Liver (tissue), 9 donors: Measurements from ENCODE around the gene SSR3. TPM values are rescaled to one million over a fixed set of nuclear protein-coding genes. Genes with fewer than 3 reads are reported as not detected.

Experiments
- DNase-seq: peaks from one replicate; pipeline ENCODE4 v3.0.0-alpha.2; 2017; ENCODE audit warnings: low spot score
- H3K27ac ChIP-seq, 2 donors: one replicate each; pipeline ENCODE4 v1.7.0; 2013; ENCODE audit warnings: inconsistent platforms in 2 of 2, low read length in 2 of 2, control low read depth in 1 of 2, low read depth in 1 of 2, mild to moderate bottlenecking in 1 of 2
- H3K27me3 ChIP-seq, 4 donors: one replicate each; pipeline versions ENCODE4 v1.6.1 to v1.7.0; 2013; ENCODE audit warnings: low read length in 3 of 4, inconsistent platforms in 1 of 4, mild to moderate bottlenecking in 1 of 4, moderate library complexity in 1 of 4; ENCODE audit not compliant: control insufficient read depth in 4 of 4, insufficient read depth in 4 of 4
- H3K36me3 ChIP-seq, 4 donors: one replicate each; pipeline versions ENCODE4 v1.6.1 to v1.7.0; 2013; ENCODE audit warnings: low read length in 3 of 4, mild to moderate bottlenecking in 3 of 4, low read depth in 1 of 4, moderate library complexity in 1 of 4; ENCODE audit not compliant: control insufficient read depth in 4 of 4, insufficient read depth in 3 of 4
- H3K4me1 ChIP-seq, 4 donors: one replicate each; pipeline versions ENCODE4 v1.6.1 to v1.7.0; 2013; ENCODE audit warnings: low read length in 3 of 4, mild to moderate bottlenecking in 3 of 4, moderate library complexity in 1 of 4; ENCODE audit not compliant: control insufficient read depth in 4 of 4, insufficient read depth in 4 of 4
- H3K4me3 ChIP-seq, 3 donors: one replicate each; pipeline versions ENCODE4 v1.6.1 to v1.7.0; 2013; ENCODE audit warnings: low read length in 3 of 3, control low read depth in 1 of 3, low read depth in 1 of 3, mild to moderate bottlenecking in 1 of 3
- H3K9ac ChIP-seq, 2 donors: one replicate each; pipeline ENCODE4 v1.7.0; 2013; ENCODE audit warnings: low read length in 2 of 2, mild to moderate bottlenecking in 2 of 2, moderate library complexity in 2 of 2, control low read depth in 1 of 2, low read depth in 1 of 2
- H3K9me3 ChIP-seq, 4 donors: one replicate each; pipeline versions ENCODE4 v1.6.1 to v1.7.0; 2013; ENCODE audit warnings: low read length in 3 of 4; ENCODE audit not compliant: control insufficient read depth in 4 of 4
- CTCF ChIP-seq: fragments of 150-350 bp; IDR thresholded peaks from 2 replicates; pipeline ENCODE4 v1.5.1; 2017; ENCODE audit warnings: improper control_type of control experiment, low read depth, low read length; ENCODE audit not compliant: missing input control
- FOXA2 ChIP-seq: IDR thresholded peaks from 2 replicates; pipeline ENCODE4 v1.6.1; 2016; ENCODE audit warnings: antibody characterized with exemption
- HNF4G ChIP-seq: IDR thresholded peaks from 2 replicates; pipeline ENCODE4 v1.6.1; 2016; ENCODE audit warnings: antibody characterized with exemption
- JUND ChIP-seq, 2 donors: IDR thresholded peaks; 2 replicates each; pipeline ENCODE4 v1.6.1; 2016; ENCODE audit warnings: antibody characterized with exemption in 2 of 2
- MAX ChIP-seq: IDR thresholded peaks from 2 replicates; pipeline ENCODE4 v1.6.1; 2016; ENCODE audit warnings: antibody characterized with exemption
- NR2F2 ChIP-seq: IDR thresholded peaks from 2 replicates; pipeline ENCODE4 v1.6.1; 2016; ENCODE audit warnings: antibody characterized with exemption
- RAD21 ChIP-seq, 2 donors: IDR thresholded peaks; 2 replicates each; pipeline ENCODE4 v1.6.1; 2016; ENCODE audit warnings: antibody characterized with exemption in 2 of 2, mild to moderate bottlenecking in 2 of 2
- YY1 ChIP-seq: IDR thresholded peaks from 2 replicates; pipeline ENCODE4 v1.6.1; 2016; ENCODE audit warnings: antibody characterized with exemption, mild to moderate bottlenecking
- ZBTB33 ChIP-seq: IDR thresholded peaks from 2 replicates; pipeline ENCODE4 v1.6.1; 2016; ENCODE audit warnings: antibody characterized with exemption
- WGBS: extraction: QIAGEN DNeasy Blood & Tissue Kit; methylation state at CpG from one replicate; pipeline ENCODE4 v1.1.7; 2013; 5-methylcytosine and 5-hydroxymethylcytosine counted together
- polyA plus RNA-seq, 2 donors: library from polyadenylated mRNA; stranded (reverse) in 1 of 2; unstranded in 1 of 2; fragments of 200-250 nt in 1 of 2; fragments of >200 nt in 1 of 2; fragmentation: Nextera tagmentation in 1 of 2; extraction: Ambion mirVana in 1 of 2; gene quantifications; one replicate each; pipeline versions ENCODE4 v1.2.1 to v1.2.3, GENCODE V29; 2013 to 2015
- total RNA-seq, 2 donors: library from RNA; depleted of rRNA; stranded (reverse); fragments of >200 nt; gene quantifications; one replicate each; pipeline ENCODE4 v1.2.3, GENCODE V29; 2014
- TF ChIP-seq, protein P1 (sequence below): IDR thresholded peaks from 2 replicates; pipeline ENCODE4 v1.6.1; 2016; ENCODE audit warnings: antibody characterized with exemption, mild to moderate bottlenecking
- TF ChIP-seq, protein P2 (sequence below): IDR thresholded peaks from 2 replicates; pipeline ENCODE4 v1.6.1; 2016; ENCODE audit warnings: antibody characterized with exemption
- donor health status: healthy.
- donor health status: healthy.
- donor health status: healthy.
- donor health status: healthy.
- donor health status: healthy.

Gene SSR3
- total and polyA plus RNA-seq, 4 donors = 63.7 to 168 (median 115) TPM

DNA sequence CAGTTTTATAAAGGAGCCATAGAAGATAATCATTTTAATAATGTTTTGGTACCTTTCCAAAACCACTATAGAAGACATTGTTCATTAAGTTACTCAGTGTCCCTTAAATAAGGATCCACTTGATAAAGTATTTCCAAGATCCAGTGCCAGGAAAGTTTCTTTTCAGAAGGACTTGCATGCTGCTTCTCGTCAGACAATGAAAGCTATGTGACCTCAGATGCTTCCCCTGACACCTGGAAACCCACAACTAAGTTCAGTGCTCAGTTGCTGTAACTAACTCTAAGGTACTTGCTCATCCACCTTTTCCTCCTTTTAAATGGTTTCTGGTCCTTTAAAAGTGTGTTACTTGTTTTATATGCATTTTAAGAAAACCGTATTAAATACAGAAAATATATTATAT lies 7.3 kb downstream of the SSR3 start:
- Histone ChIP-seq H3K27ac (no peak overlapping the region), H3K4me1 (peaks cover 0 to 13% (median 8%) of the 10 kb centered on the region in 4 donors), H3K36me3 (peaks cover 7 to 62% (median 53%) of the 10 kb centered on the region in 4 donors), H3K9me3 (no peaks in the 10 kb centered on the region), H3K9ac (no peak overlapping the region), H3K27me3 (no peaks in the 10 kb centered on the region), H3K4me3 (no peak overlapping the region)
- DNase-seq = no peak
- TF ChIP-seq NR2F2 = no peak
- TF ChIP-seq, protein P1, sequence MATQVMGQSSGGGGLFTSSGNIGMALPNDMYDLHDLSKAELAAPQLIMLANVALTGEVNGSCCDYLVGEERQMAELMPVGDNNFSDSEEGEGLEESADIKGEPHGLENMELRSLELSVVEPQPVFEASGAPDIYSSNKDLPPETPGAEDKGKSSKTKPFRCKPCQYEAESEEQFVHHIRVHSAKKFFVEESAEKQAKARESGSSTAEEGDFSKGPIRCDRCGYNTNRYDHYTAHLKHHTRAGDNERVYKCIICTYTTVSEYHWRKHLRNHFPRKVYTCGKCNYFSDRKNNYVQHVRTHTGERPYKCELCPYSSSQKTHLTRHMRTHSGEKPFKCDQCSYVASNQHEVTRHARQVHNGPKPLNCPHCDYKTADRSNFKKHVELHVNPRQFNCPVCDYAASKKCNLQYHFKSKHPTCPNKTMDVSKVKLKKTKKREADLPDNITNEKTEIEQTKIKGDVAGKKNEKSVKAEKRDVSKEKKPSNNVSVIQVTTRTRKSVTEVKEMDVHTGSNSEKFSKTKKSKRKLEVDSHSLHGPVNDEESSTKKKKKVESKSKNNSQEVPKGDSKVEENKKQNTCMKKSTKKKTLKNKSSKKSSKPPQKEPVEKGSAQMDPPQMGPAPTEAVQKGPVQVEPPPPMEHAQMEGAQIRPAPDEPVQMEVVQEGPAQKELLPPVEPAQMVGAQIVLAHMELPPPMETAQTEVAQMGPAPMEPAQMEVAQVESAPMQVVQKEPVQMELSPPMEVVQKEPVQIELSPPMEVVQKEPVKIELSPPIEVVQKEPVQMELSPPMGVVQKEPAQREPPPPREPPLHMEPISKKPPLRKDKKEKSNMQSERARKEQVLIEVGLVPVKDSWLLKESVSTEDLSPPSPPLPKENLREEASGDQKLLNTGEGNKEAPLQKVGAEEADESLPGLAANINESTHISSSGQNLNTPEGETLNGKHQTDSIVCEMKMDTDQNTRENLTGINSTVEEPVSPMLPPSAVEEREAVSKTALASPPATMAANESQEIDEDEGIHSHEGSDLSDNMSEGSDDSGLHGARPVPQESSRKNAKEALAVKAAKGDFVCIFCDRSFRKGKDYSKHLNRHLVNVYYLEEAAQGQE = no peak
- no peak for TF ChIP-seq FOXA2
- no peak for TF ChIP-seq MAX
- no peak for TF ChIP-seq YY1
- TF ChIP-seq HNF4G = no peak
- WGBS = 77% methylated on average over 2 of the region's 2 CpGs

DNA sequence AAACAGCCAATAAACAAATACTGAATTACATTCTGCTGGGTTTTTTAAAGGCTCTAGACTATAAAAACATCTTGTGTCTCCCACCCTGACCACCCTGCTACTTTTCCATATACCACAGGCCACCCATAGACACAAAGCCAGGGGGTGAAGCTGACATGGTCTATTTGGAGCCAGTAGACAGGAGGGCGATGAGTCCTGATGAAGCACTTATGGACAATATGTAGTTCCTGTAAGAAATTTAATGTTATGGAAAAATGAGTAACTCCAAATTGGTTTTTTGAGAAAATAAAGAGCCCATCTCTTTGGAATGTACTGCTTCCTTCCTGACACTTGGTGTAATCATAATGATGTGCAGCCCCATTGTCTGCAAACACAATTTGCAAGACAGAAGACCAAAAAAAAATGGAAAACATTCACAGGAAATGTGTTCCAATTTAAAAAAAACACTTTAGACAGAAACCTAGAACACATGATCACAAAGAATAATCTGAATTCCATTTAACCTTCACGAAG lies 11.8 kb downstream of the SSR3 start:
- no peak overlapping the region for H3K27ac ChIP-seq
- 89% methylated on average over 2 of the region's 2 CpGs for WGBS
- TF ChIP-seq JUND (IDR thresholded peaks at IDR 0.05) (no peak), ZBTB33 (no peak), YY1 (no peak), CTCF (no peak), RAD21 (IDR thresholded peaks at IDR 0.05) (no peak), HNF4G (no peak), FOXA2 (no peak)
- TF ChIP-seq, protein P2, sequence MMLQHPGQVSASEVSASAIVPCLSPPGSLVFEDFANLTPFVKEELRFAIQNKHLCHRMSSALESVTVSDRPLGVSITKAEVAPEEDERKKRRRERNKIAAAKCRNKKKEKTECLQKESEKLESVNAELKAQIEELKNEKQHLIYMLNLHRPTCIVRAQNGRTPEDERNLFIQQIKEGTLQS = no peak
- H3K36me3 ChIP-seq = peaks cover 8 to 68% (median 51%) of the 10 kb centered on the region in 4 donors
- H3K9me3 ChIP-seq = no peaks in the 10 kb centered on the region
- DNase-seq = no peak
- no peak overlapping the region for H3K4me3 ChIP-seq
- no peaks in the 10 kb centered on the region for H3K27me3 ChIP-seq
- no peak overlapping the region for H3K9ac ChIP-seq
- H3K4me1 ChIP-seq = peaks cover 0 to 2% (median 1%) of the 10 kb centered on the region in 4 donors
